OCI-LY7 (cell line): Measurements from ENCODE around the gene ATP6V1C2.

Experiments
- CTCF ChIP-seq: fragments of 200-600 bp; sonication (generic); conservative IDR thresholded peaks from 2 replicates; pipeline ENCODE4 v1.5.1; 2014; ENCODE audit warnings: mild to moderate bottlenecking, antibody characterized with exemption, low read length, moderate library complexity, mixed read lengths
- EZH2phosphoT487 ChIP-seq: fragments of 200-600 bp; sonication (generic); IDR thresholded peaks from 2 replicates; pipeline ENCODE4 v1.6.1; 2018; ENCODE audit warnings: low read depth, borderline replicate concordance, mild to moderate bottlenecking, mixed run types, antibody characterized with exemption, low read length, moderate library complexity, mixed read lengths

- TF ChIP-seq CTCF (no peak), EZH2phosphoT487 (no peak)
These were observed 53.8 kb downstream of the ATP6V1C2 start for GRCh38 chr2:10775021-10775780.
